DOHH2 (cell line): ENCODE measurements around the gene PPP1R1B.

ENCODE experiments used
- H3F3A ChIP-seq: fragments of 200-600 bp; sonication (generic), shearing (Covaris generic); 2 replicates; pipeline ENCODE4 v1.6.0; 2016; ENCODE audit warnings: antibody characterized with exemption, mild to moderate bottlenecking; ENCODE audit not compliant: control insufficient read depth, insufficient read depth
- H3K27ac ChIP-seq: fragments of 200-600 bp; sonication (generic); 2 replicates; pipeline ENCODE4 v1.5.1; 2014; ENCODE audit warnings: low read depth, mild to moderate bottlenecking, low read length, moderate library complexity
- H3K27me3 ChIP-seq: fragments of 200-600 bp; sonication (generic); 2 replicates; pipeline ENCODE4 v1.6.1; 2014; ENCODE audit warnings: mild to moderate bottlenecking, low read length, mixed read lengths; ENCODE audit not compliant: control insufficient read depth
- H3K36me3 ChIP-seq: fragments of 200-600 bp; sonication (generic); 2 replicates; pipeline ENCODE4 v1.6.1; 2014; ENCODE audit warnings: mild to moderate bottlenecking, low read length, moderate library complexity, mixed read lengths; ENCODE audit not compliant: control insufficient read depth
- H3K4me1 ChIP-seq: fragments of 200-600 bp; sonication (generic); 2 replicates; pipeline ENCODE4 v1.6.1; 2014; ENCODE audit warnings: mild to moderate bottlenecking, low read length, mixed read lengths; ENCODE audit not compliant: control insufficient read depth
- H3K4me2 ChIP-seq: fragments of 200-600 bp; sonication (generic); 2 replicates; pipeline ENCODE4 v1.6.0; 2014; ENCODE audit warnings: mild to moderate bottlenecking, low read length, moderate library complexity
- H3K4me3 ChIP-seq: fragments of 200-600 bp; sonication (generic); 2 replicates; pipeline ENCODE4 v1.5.1; 2014; ENCODE audit warnings: mild to moderate bottlenecking, low read length, mixed read lengths
- H3K79me2 ChIP-seq: fragments of 200-600 bp; sonication (generic); 2 replicates; pipeline ENCODE4 v1.6.1; 2014; ENCODE audit warnings: mild to moderate bottlenecking, low read length, mixed read lengths; ENCODE audit not compliant: control insufficient read depth
- H3K9me2 ChIP-seq: fragments of 200-600 bp; sonication (generic); replicated peaks from 2 replicates; pipeline ENCODE4 v1.6.1; 2014; ENCODE audit warnings: mild to moderate bottlenecking, low read length, mixed read lengths; ENCODE audit not compliant: control insufficient read depth
- H3K9me3 ChIP-seq: fragments of 200-600 bp; sonication (generic); 2 replicates; pipeline ENCODE4 v1.6.1; 2014; ENCODE audit warnings: antibody characterized with exemption, low read length, mixed read lengths; ENCODE audit not compliant: control insufficient read depth, insufficient read depth
- H4K20me1 ChIP-seq: fragments of 200-600 bp; sonication (generic); 2 replicates; pipeline ENCODE4 v1.6.0; 2014; ENCODE audit warnings: low read depth, mild to moderate bottlenecking, antibody characterized with exemption, low read length, moderate library complexity; ENCODE audit not compliant: control insufficient read depth, insufficient read depth
- CTCF ChIP-seq: fragments of 200-600 bp; sonication (generic); IDR thresholded peaks from one replicate; pipeline ENCODE4 v1.5.1; 2014; ENCODE audit warnings: antibody characterized with exemption, mild to moderate bottlenecking, low read depth, low read length; ENCODE audit not compliant: poor library complexity, severe bottlenecking
- EZH2phosphoT487 ChIP-seq: fragments of 200-600 bp; sonication (generic); IDR thresholded peaks from 2 replicates; pipeline ENCODE4 v1.6.1; 2017; ENCODE audit warnings: borderline replicate concordance, mild to moderate bottlenecking, antibody characterized with exemption, low read length, moderate library complexity, mixed read lengths

The PPP1R1B gene

DNA sequence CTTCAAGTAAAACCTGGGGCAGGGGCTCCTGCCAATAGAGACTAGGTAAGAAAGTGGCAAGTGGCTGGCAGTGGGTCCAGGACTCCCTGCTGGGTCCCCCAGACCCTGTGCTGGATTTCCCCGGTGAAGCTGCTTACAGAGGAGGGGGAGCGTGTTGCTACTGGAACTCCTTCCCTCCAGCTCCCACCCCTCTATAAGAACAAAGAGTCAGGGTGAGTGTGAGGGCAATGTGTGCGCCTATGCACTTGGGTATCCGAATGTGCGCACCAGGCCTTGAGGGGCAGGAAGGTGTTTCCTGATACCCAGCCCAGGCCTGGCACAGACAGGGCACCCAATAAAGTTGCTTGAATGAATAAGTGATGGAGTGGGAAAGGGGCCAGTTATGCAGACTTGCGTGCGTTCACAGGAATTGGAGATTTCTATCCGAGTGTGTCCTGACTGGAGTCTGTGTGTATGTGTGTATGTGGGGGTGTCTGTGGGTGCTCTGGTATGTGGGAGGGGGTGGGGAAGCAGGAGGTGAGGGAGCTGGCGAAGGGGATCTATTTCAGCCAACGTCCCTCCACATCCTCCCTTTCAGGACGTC lies 30.7 kb upstream of the PPP1R1B start:
- Histone ChIP-seq H3K4me2 (no peak overlapping the region), H3K27me3 (peaks cover 73% of the 10 kb centered on the region), H3K9me2 (no peaks in the 10 kb centered on the region), H3K79me2 (no peaks in the 10 kb centered on the region), H4K20me1 (no peaks in the 10 kb centered on the region; the same call in 1 of the 2 replicates), H3K9me3 (no peaks in the 10 kb centered on the region), H3K4me1 (no peaks in the 10 kb centered on the region), H3F3A (no peaks in the 10 kb centered on the region), H3K4me3 (no peak overlapping the region), H3K36me3 (no peaks in the 10 kb centered on the region), H3K27ac (no peak overlapping the region)
- TF ChIP-seq EZH2phosphoT487 = no peak
- no peak for TF ChIP-seq CTCF

- Histone ChIP-seq H3K9me2 (no peaks in the 10 kb centered on the region), H4K20me1 (no peaks in the 10 kb centered on the region), H3K36me3 (no peaks in the 10 kb centered on the region), H3K27ac (no peak overlapping the region), H3K27me3 (peaks cover 75% of the 10 kb centered on the region), H3K79me2 (no peaks in the 10 kb centered on the region), H3F3A (no peaks in the 10 kb centered on the region), H3K4me1 (no peaks in the 10 kb centered on the region), H3K4me2 (no peak overlapping the region), H3K9me3 (no peaks in the 10 kb centered on the region), H3K4me3 (no peak overlapping the region)
- no peak for TF ChIP-seq EZH2phosphoT487
- no peak for TF ChIP-seq CTCF
Observed at GRCh38 chr17:39596543-39597267, 30.0 kb upstream of the PPP1R1B start.

- Histone ChIP-seq H3K27me3 (peaks cover 83% of the 10 kb centered on the region), H3K27ac (no peak overlapping the region), H3K4me3 (no peak overlapping the region), H3K36me3 (no peaks in the 10 kb centered on the region), H3K79me2 (no peaks in the 10 kb centered on the region), H3K4me2 (no peak overlapping the region), H4K20me1 (no peaks in the 10 kb centered on the region), H3K9me3 (no peaks in the 10 kb centered on the region), H3K4me1 (no peaks in the 10 kb centered on the region), H3K9me2 (no peaks in the 10 kb centered on the region), H3F3A (no peaks in the 10 kb centered on the region)
- TF ChIP-seq EZH2phosphoT487 (no peak), CTCF (no peak)
Observed at GRCh38 chr17:39597372-39598046, 29.2 kb upstream of the PPP1R1B start.
